C4-2B (cell line): Measurements from ENCODE around the gene SLC6A7.

Experiments
- H3K27ac ChIP-seq: fragments of 450-650 bp; 2 replicates; pipeline ENCODE4 v1.5.1; 2017
- ZFX ChIP-seq: fragments of 450-650 bp; IDR thresholded peaks from 2 replicates; pipeline ENCODE4 v1.6.1; 2017
- TF ChIP-seq, protein P1 (sequence below): fragments of 450-650 bp; conservative IDR thresholded peaks from 2 replicates; pipeline ENCODE4 v1.5.1; 2017; ENCODE audit warnings: mild to moderate bottlenecking

SLC6A7 gene

DNA sequence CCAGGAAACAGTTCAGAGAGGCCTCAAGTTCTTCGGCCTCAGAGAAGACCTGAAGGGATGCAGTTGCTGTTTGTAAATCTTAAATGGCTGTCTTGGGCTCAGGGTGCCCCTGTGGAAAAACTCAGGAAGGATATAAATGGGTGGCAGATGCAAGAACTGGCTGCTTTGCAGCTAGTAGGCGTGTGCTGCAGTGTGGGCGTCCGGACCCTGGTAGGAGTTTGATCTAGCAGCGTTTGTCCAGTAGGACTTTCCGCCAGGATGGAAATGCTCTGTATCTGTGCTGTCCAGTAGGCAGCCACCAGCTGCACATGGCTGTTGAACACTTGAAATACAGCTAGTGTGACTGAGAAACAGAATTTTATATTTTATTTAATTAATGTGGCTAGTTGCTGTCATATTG lies 15.6 kb upstream of the SLC6A7 start:
- no peak overlapping the region for H3K27ac ChIP-seq
- TF ChIP-seq ZFX = no peak
- TF ChIP-seq, protein P1, sequence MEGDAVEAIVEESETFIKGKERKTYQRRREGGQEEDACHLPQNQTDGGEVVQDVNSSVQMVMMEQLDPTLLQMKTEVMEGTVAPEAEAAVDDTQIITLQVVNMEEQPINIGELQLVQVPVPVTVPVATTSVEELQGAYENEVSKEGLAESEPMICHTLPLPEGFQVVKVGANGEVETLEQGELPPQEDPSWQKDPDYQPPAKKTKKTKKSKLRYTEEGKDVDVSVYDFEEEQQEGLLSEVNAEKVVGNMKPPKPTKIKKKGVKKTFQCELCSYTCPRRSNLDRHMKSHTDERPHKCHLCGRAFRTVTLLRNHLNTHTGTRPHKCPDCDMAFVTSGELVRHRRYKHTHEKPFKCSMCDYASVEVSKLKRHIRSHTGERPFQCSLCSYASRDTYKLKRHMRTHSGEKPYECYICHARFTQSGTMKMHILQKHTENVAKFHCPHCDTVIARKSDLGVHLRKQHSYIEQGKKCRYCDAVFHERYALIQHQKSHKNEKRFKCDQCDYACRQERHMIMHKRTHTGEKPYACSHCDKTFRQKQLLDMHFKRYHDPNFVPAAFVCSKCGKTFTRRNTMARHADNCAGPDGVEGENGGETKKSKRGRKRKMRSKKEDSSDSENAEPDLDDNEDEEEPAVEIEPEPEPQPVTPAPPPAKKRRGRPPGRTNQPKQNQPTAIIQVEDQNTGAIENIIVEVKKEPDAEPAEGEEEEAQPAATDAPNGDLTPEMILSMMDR = no peak

DNA sequence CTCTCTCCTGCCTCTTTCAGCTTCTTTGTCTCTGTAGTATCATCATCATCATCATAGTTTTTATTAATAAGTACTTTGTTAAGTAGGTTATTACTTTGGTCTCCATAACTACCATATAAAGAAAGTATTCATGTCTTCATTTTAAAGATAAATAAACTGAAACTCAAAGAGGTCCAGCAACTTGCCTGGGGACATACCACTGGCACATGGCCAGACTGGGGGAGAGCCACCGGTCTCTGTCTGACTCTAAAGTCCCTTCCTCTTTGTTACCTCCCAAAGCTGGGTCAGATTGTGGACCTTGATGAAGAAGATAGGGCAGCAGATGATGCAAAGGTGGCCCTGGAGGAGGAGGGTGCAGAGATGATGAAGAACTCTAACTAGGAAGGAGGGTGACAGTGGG lies 14.8 kb upstream of the SLC6A7 start:
- TF ChIP-seq, protein P1 = no peak
- TF ChIP-seq ZFX = no peak
- H3K27ac ChIP-seq = no peak overlapping the region

DNA sequence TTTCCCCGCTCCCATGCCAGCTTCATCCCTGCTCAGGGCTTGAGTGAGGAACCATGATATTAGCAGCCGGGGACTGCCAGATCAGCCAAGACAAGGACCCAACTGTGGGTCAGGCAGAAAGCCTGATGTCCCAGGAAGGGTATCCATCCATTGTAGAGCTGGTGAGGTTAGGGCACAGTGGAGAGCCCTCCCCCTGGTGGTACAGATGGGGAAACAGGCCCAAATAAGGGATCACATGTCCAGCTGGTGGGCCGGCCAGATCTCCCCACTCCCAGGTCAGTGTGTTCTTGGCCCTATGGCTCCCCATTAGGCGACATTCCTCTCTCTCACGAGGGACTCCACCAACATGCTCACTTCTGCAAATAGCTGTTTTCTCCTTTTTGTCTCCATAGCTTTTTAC lies 14.3 kb upstream of the SLC6A7 start:
- H3K27ac ChIP-seq = no peak overlapping the region
- no peak for TF ChIP-seq ZFX
- TF ChIP-seq, protein P1 = no peak; the same call in 1 of the 2 replicates

DNA sequence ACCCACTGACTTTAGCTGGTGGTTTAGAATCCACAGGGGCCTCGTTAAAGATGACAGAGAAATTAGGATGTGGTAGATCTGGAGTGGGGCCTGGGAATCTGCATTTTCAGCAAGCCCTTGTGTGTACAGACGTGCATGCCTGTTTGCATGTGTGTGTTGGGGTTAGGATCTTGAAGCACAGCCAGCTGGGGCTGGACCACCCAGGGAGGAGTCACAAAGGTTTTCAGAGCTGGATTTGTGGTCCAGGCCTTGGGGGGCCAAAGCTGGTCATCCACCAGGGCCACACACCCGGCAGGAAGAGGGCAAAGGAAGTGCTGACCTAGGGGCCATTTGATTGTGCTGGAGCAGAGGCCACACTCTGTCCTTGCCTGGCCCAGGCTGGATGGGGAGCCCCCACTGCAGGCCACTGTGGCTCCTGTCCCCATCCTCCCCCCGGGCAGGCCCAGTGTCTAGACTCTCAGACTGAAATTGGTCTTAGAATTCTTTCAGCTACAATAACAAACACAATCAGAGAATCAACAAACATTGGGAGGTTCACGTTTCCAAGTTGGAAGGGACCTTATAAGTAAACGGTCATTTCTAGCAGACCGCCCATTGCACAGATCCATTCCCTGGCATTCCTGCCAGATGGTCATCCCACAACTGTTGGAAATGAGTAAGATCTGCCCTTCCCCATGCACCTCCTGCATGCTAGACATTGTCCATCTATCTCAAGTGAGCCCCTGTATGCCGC lies 13.0 kb upstream of the SLC6A7 start:
- TF ChIP-seq, protein P1 = no peak
- TF ChIP-seq ZFX = no peak

DNA sequence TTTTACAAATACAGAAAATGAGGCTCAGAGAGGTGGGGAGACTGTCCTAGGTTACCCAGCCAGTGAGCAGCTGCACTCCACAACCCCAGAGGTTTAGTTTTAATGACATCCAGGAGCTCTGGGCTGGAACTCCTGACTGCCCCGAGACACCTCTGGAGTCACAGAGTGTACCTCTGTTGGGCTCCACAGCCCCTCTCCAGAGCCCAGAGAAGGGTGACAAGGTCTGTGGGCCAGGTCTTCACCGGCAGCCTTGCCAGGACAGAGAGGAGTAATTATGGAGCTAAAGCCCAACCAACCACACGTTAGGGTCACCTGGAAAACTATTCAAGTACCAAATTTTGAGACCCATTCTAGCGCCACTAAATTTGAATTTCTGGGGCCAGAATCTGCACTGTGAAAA lies 12.1 kb upstream of the SLC6A7 start:
- no peak overlapping the region for H3K27ac ChIP-seq
- TF ChIP-seq, protein P1 = no peak

More for the DNA sequence above, 13.0 kb upstream of the SLC6A7 start:
- no peak overlapping the region for H3K27ac ChIP-seq

DNA sequence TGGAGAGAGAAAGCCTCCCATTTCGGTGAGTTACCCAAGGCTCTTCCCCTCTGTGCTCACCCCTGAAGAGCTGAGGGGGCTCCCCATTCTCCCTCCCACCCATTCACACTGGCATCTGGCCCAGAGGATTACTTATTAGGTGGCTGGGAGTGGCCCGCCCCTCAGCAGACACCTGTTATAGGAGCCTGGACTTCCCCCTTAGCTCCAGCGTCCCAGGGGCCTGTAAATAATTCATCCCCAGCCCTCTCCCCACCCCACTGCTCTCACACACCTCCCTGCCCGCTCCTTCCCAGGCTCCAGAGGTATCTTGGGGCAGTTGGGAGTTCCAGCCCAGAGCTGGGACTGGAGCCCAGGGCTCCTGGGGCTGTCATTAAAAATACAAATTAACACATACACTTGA lies 11.6 kb upstream of the SLC6A7 start:
- H3K27ac ChIP-seq = no peak overlapping the region
- TF ChIP-seq, protein P1 = no peak
- no peak for TF ChIP-seq ZFX

DNA sequence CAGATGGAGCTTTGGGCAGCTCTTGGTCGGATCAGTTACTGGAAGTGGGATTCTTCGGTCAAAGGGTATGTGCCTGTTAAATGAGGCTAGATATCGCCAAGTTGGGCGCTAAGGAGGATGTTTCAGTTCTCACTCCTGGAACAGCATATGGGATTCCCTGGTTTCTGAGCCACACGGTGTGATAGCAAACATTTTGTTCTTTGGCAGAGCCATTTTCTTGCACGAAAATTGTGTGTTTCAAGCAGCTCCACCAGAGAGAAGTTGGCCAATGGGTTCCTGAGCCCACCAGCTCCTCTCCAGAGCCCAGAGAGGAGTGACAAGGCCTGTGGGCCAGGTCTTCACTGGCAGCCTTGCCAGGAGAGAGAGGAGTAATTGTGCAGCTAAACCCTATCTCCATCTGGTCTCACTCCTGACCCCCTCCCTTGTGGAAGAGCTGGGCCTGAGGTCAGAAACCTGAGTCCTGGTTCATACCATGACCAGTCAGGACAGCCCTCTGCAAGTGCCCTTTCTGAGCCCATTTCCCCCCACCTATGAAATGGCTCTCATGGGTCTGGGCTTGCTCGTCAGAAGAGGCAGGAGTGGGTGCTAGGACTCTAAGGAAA lies 10.7 kb upstream of the SLC6A7 start:
- TF ChIP-seq, protein P1 = no peak
- TF ChIP-seq ZFX = no peak

More for the DNA sequence above, 10.7 kb upstream of the SLC6A7 start:
- no peak overlapping the region for H3K27ac ChIP-seq
